MM.1S (cell line): ENCODE results near the gene FYB1.

ENCODE experiments used
- DNase-seq: peaks from one replicate; pipeline ENCODE4 v3.0.0-alpha.2; 2015
- H2AFZ ChIP-seq: fragments of 300-600 bp; sonication (generic); 2 replicates; pipeline ENCODE4 v1.6.0; 2016; ENCODE audit warnings: antibody characterized with exemption, low read length
- H3F3A ChIP-seq: fragments of 300-600 bp; sonication (generic); 2 replicates; pipeline ENCODE4 v1.6.1; 2016; ENCODE audit warnings: mild to moderate bottlenecking, antibody characterized with exemption, low read length, moderate library complexity, mixed read lengths; ENCODE audit not compliant: insufficient read depth
- H3K27ac ChIP-seq: fragments of 300-600 bp; sonication (generic); 2 replicates; pipeline ENCODE4 v1.5.1; 2016; ENCODE audit warnings: mild to moderate bottlenecking, low read length
- H3K27me3 ChIP-seq: fragments of 300-600 bp; sonication (generic); replicated peaks from 2 replicates; pipeline ENCODE4 v1.6.0; 2016; ENCODE audit warnings: low read length; ENCODE audit not compliant: insufficient read depth
- H3K36me3 ChIP-seq: fragments of 300-600 bp; sonication (generic); replicated peaks from 2 replicates; pipeline ENCODE4 v1.6.1; 2016; ENCODE audit warnings: mild to moderate bottlenecking, low read length, mixed read lengths; ENCODE audit not compliant: insufficient read depth
- H3K4me1 ChIP-seq: fragments of 300-600 bp; sonication (generic); 2 replicates; pipeline ENCODE4 v1.6.1; 2016; ENCODE audit warnings: low read length, mixed read lengths
- H3K4me2 ChIP-seq: fragments of 300-600 bp; sonication (generic); 2 replicates; pipeline ENCODE4 v1.6.0; 2016; ENCODE audit warnings: low read depth, low read length
- H3K4me3 ChIP-seq: fragments of 300-600 bp; sonication (generic); 2 replicates; pipeline ENCODE4 v1.5.1; 2016; ENCODE audit warnings: low read length, mixed read lengths
- H3K79me2 ChIP-seq: fragments of 300-600 bp; sonication (generic); 2 replicates; pipeline ENCODE4 v1.6.1; 2016; ENCODE audit warnings: mixed run types, low read length, mixed read lengths
- H3K9ac ChIP-seq: fragments of 300-600 bp; sonication (generic); 2 replicates; pipeline ENCODE4 v1.6.1; 2016; ENCODE audit warnings: low read length, mixed read lengths
- H3K9me2 ChIP-seq: fragments of 300-600 bp; sonication (generic); replicated peaks from 2 replicates; pipeline ENCODE4 v1.6.1; 2016; ENCODE audit warnings: mild to moderate bottlenecking, low read length, mixed read lengths; ENCODE audit not compliant: insufficient read depth
- H3K9me3 ChIP-seq: fragments of 300-600 bp; sonication (generic); replicated peaks from 2 replicates; pipeline ENCODE4 v1.6.1; 2016; ENCODE audit warnings: mild to moderate bottlenecking, low read length, mixed read lengths; ENCODE audit not compliant: insufficient read depth
- H4K20me1 ChIP-seq: fragments of 300-600 bp; sonication (generic); 2 replicates; pipeline ENCODE4 v1.6.1; 2016; ENCODE audit warnings: mild to moderate bottlenecking, low read length, moderate library complexity, mixed read lengths; ENCODE audit not compliant: insufficient read depth
- CTCF ChIP-seq: fragments of 300-600 bp; sonication (generic); IDR thresholded peaks from 2 replicates; pipeline ENCODE4 v1.5.1; 2016; ENCODE audit warnings: antibody characterized with exemption, low read length, mixed read lengths
- EZH2 ChIP-seq: fragments of 300-600 bp; sonication (generic); optimal IDR thresholded peaks from 2 replicates; pipeline ENCODE3; 2017; ENCODE audit warnings: low read depth, mild to moderate bottlenecking, antibody characterized with exemption, low read length, mixed read lengths
- EZH2phosphoT487 ChIP-seq: fragments of 300-600 bp; sonication (generic); IDR thresholded peaks from 2 replicates; pipeline ENCODE4 v1.6.1; 2018; ENCODE audit warnings: antibody characterized with exemption, low read length

The FYB1 gene

DNA sequence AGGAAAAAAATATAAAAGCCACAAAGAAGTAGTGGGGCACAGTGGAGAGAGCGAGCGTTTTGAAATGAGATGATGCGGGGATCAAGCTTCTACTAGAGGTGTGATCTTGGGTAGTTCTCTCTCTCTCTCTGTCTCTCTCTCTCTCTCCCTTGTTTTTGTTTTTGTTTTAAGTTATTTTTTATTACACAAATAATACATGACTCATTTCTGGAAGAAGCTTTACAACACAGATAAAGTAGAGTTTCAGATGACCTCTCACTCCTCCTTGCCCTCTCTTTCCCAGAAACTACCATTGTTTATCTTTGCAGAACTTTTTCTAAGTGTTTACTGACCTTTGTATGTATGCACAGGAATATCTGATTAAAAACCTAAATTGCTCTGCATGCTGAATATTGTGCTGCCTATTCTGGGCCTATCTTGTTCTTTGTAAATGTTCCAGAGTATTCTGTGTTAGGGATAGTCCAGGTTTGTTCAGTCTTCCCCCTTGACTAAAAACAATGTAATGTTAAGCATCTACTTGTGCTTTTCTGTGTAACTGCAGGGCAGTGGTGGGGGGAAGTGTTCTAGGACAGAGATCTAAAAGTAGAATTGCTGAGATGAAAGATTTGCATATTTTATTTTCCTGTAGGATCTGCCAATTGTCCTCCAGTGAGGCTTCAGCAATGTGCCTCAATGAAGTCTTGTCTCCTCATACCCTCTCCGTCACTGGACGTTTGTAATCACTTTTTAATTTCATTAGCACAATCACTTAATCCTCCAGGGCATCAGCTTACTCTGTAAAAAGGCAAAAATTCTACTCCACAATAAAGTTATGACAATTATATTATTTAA is 52.0 kb downstream of the FYB1 start:
- Histone ChIP-seq H3K4me3 (no peak overlapping the region), H3K27me3 (no peaks in the 10 kb centered on the region), H3K9ac (no peak overlapping the region), H2AFZ (0 out of 2 replicates have a peak overlapping the region, but pooled peaks have one; percentile 7), H3K9me2 (no peaks in the 10 kb centered on the region), H3K27ac (no peak overlapping the region), H3K4me1 (0 out of 2 replicates have a peak, but pooled peaks cover 5% of the 10 kb centered on the region), H3F3A (no peaks in the 10 kb centered on the region), H3K9me3 (no peaks in the 10 kb centered on the region), H4K20me1 (no peaks in the 10 kb centered on the region), H3K36me3 (no peaks in the 10 kb centered on the region), H3K4me2 (peak overlapping the region; percentile 6; the same call in 1 of the 2 replicates), H3K79me2 (no peaks in the 10 kb centered on the region)
- DNase-seq = no peak
- TF ChIP-seq EZH2phosphoT487 (no peak), CTCF (no peak), EZH2 (no peak)

DNA sequence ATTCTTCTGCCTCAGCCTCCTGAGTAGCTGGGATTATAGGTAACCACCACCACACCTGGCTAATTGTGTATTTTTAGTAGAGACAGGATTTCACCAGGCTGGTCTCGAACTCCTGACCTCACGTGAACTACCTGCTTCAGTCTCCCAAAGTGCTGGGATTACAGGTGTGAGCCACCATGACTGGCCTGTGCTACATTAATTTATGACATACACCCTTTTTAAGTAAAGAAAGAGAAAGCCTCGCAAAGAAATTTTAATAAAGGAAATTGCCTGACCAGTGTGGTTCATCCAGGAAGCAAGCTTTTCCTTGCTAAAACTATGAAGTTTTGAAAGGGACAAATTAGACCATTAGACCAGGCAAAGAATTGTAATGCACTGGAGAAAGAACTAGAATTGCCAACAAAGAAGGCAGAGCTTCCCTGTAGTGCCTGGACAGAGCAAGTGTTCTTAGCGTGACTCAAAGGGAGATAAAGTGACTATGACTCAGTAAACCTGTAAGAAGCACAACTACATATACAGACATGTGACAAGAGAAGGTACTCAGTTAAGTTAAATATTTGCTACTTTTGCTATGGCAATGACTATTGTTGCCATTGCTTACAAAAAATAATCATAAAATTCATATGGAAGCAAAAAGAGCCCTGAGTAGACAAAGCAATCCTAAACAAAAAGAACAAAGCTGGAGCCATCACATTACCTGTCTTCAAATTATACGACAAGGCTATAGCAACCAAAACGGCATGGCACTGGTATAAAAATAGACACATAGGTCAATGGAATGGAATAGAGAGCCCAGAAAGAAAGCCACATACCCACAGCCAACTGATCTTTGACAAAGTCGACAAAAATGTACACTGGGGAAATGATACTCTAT is 54.6 kb downstream of the FYB1 start:
- no peaks in the 10 kb centered on the region for H3K36me3 ChIP-seq
- DNase-seq = no peak
- no peak overlapping the region for H3K9ac ChIP-seq
- H3K4me3 ChIP-seq = no peak overlapping the region
- H2AFZ ChIP-seq = no peak overlapping the region
- no peak overlapping the region for H3K4me2 ChIP-seq
- H3K79me2 ChIP-seq = no peaks in the 10 kb centered on the region
- H4K20me1 ChIP-seq = no peaks in the 10 kb centered on the region
- H3F3A ChIP-seq = no peaks in the 10 kb centered on the region
- 0 out of 2 replicates have a peak, but pooled peaks cover 5% of the 10 kb centered on the region for H3K4me1 ChIP-seq
- no peaks in the 10 kb centered on the region for H3K27me3 ChIP-seq
- TF ChIP-seq EZH2 = no peak
- TF ChIP-seq CTCF = no peak
- no peak for TF ChIP-seq EZH2phosphoT487
- no peaks in the 10 kb centered on the region for H3K9me3 ChIP-seq
- no peak overlapping the region for H3K27ac ChIP-seq
- no peaks in the 10 kb centered on the region for H3K9me2 ChIP-seq

- no peak overlapping the region for H3K4me3 ChIP-seq
- H4K20me1 ChIP-seq = no peaks in the 10 kb centered on the region
- 0 out of 2 replicates have a peak, but pooled peaks cover 5% of the 10 kb centered on the region for H3K4me1 ChIP-seq
- H3K9me3 ChIP-seq = no peaks in the 10 kb centered on the region
- no peak overlapping the region for H3K27ac ChIP-seq
- H3K9me2 ChIP-seq = no peaks in the 10 kb centered on the region
- H3K27me3 ChIP-seq = no peaks in the 10 kb centered on the region
- no peak overlapping the region for H2AFZ ChIP-seq
- no peak overlapping the region for H3K9ac ChIP-seq
- no peaks in the 10 kb centered on the region for H3K79me2 ChIP-seq
- TF ChIP-seq EZH2 = no peak
- no peak for TF ChIP-seq EZH2phosphoT487
- no peak for TF ChIP-seq CTCF
- H3K4me2 ChIP-seq = no peak overlapping the region
- no peak for DNase-seq
- H3F3A ChIP-seq = no peaks in the 10 kb centered on the region
- H3K36me3 ChIP-seq = no peaks in the 10 kb centered on the region
Observed at GRCh38 chr5:39164016-39164415, 55.3 kb downstream of the FYB1 start.
